Colonic mucosa (tissue), 4 donors: ENCODE measurements around the gene ZMPSTE24. TPM values are rescaled to one million over a fixed set of nuclear protein-coding genes. Genes with fewer than 3 reads are reported as not detected.

Experiments
- DNase-seq: peaks from one replicate; pipeline ENCODE4 v3.0.0-alpha.2; 2020
- H3K27ac ChIP-seq: fragments of 200-600 bp; one replicate; pipeline ENCODE4 v1.8.0; 2021
- H3K27me3 ChIP-seq: fragments of 200-600 bp; one replicate; pipeline ENCODE4 v1.8.0; 2021
- H3K36me3 ChIP-seq: fragments of 200-600 bp; one replicate; pipeline ENCODE4 v1.8.0; 2021
- H3K4me1 ChIP-seq: fragments of 200-600 bp; one replicate; pipeline ENCODE4 v1.8.0; 2021; ENCODE audit warnings: mild to moderate bottlenecking
- H3K4me3 ChIP-seq: fragments of 200-600 bp; one replicate; pipeline ENCODE4 v1.8.0; 2021
- H3K9ac ChIP-seq, 2 donors: one replicate each; pipeline ENCODE4 v1.7.0; 2013; ENCODE audit warnings: control low read depth in 2 of 2, low read depth in 2 of 2, low read length in 2 of 2
- H3K9me3 ChIP-seq: fragments of 200-600 bp; one replicate; pipeline ENCODE4 v1.8.0; 2021
- CTCF ChIP-seq: fragments of 200-600 bp; IDR thresholded peaks from one replicate; pipeline ENCODE4 v1.8.0; 2022; ENCODE audit warnings: antibody characterized with exemption, mild to moderate bottlenecking
- intact Hi-C: fragments of 100-400 bp; cut with DNase I; formaldehyde crosslinking; loops from one replicate; pipeline ENCODE4 v1.14.1; 2022
- total RNA-seq, 2 donors: library from RNA; stranded (reverse); fragmentation: NEBNext Ultra II Directional in 1 of 2; extraction: Animal tissue kit (Norgen Biotek cat#: 25700) in 1 of 2; gene quantifications; one replicate each; pipeline ENCODE4 v1.2.1, GENCODE V29; 2021
- donor health status: healthy.
- donor health status: DM: no; HTN: no; CAD: no.
- donor health status: DM: no; HTN: no; CAD: no.

The ZMPSTE24 gene
- total RNA-seq, 2 donors from 2014 or later = 49.7 to 62.8 TPM

GRCh38 chr1:40267767-40268187 lies 9.7 kb downstream of the ZMPSTE24 start:
- Histone ChIP-seq H3K9ac (no peak overlapping the region), H3K4me1 (no peaks in the 10 kb centered on the region), H3K27ac (no peak overlapping the region), H3K27me3 (no peaks in the 10 kb centered on the region), H3K36me3 (peaks cover 13% of the 10 kb centered on the region), H3K4me3 (no peak overlapping the region), H3K9me3 (no peaks in the 10 kb centered on the region)
- DNase-seq = no peak
- TF ChIP-seq CTCF = no peak
- intact Hi-C loops = no loop called here

- H3K36me3 ChIP-seq = peaks cover 13% of the 10 kb centered on the region
- no peaks in the 10 kb centered on the region for H3K27me3 ChIP-seq
- H3K9ac ChIP-seq = no peak overlapping the region
- H3K9me3 ChIP-seq = no peaks in the 10 kb centered on the region
- no peaks in the 10 kb centered on the region for H3K4me1 ChIP-seq
- no peak for TF ChIP-seq CTCF
- intact Hi-C loops = no loop called here
- no peak overlapping the region for H3K27ac ChIP-seq
- DNase-seq = no peak
- no peak overlapping the region for H3K4me3 ChIP-seq
Measured at GRCh38 chr1:40268211-40268610, 10.2 kb downstream of the ZMPSTE24 start.

GRCh38 chr1:40270152-40270834 lies 12.3 kb downstream of the ZMPSTE24 start:
- Histone ChIP-seq H3K9me3 (no peaks in the 10 kb centered on the region), H3K9ac (no peak overlapping the region), H3K4me1 (no peaks in the 10 kb centered on the region), H3K27ac (no peak overlapping the region), H3K27me3 (no peaks in the 10 kb centered on the region), H3K36me3 (peaks cover 13% of the 10 kb centered on the region), H3K4me3 (no peak overlapping the region)
- DNase-seq = no peak
- TF ChIP-seq CTCF = no peak
- intact Hi-C loops = no loop called here

- H3K36me3 ChIP-seq = peaks cover 12% of the 10 kb centered on the region
- intact Hi-C loops = no loop called here
- no peak for TF ChIP-seq CTCF
- no peak overlapping the region for H3K9ac ChIP-seq
- no peak overlapping the region for H3K27ac ChIP-seq
- no peaks in the 10 kb centered on the region for H3K4me1 ChIP-seq
- no peaks in the 10 kb centered on the region for H3K9me3 ChIP-seq
- H3K4me3 ChIP-seq = no peak overlapping the region
- no peak for DNase-seq
- no peaks in the 10 kb centered on the region for H3K27me3 ChIP-seq
Measured at GRCh38 chr1:40272653-40273213, 14.7 kb downstream of the ZMPSTE24 start.

GRCh38 chr1:40273547-40274166 lies 15.6 kb downstream of the ZMPSTE24 start:
- Histone ChIP-seq H3K27ac (no peak overlapping the region), H3K4me3 (no peak overlapping the region), H3K27me3 (no peaks in the 10 kb centered on the region), H3K36me3 (peaks cover 6% of the 10 kb centered on the region), H3K4me1 (no peaks in the 10 kb centered on the region), H3K9me3 (no peaks in the 10 kb centered on the region), H3K9ac (no peak overlapping the region)
- no peak for DNase-seq
- intact Hi-C loops = no loop called here
- TF ChIP-seq CTCF = no peak
